Activated B cell treated with CpG ODN at 0.5 μM for 24 hours (primary cell): ENCODE measurements around the gene SFPQ. TPM values are rescaled to one million over a fixed set of nuclear protein-coding genes. Genes with fewer than 3 reads are reported as not detected.

Source experiments
- ATAC-seq: fragments of 200-7000 bp; cut with Tn5 transposase; one replicate; pipeline ENCODE4 v1.10.0; 2021; ENCODE audit warnings: low read depth, mild to moderate bottlenecking, moderate library complexity
- CTCF ChIA-PET: fragments of 350-600 bp; sonication (Branson Sonifier 250); formaldehyde crosslinking; loops from one replicate; lab custom pipeline; 2021; ENCODE audit warnings: antibody characterized with exemption; lab: Charles Lee
- POLR2A ChIA-PET: fragments of 350-600 bp; sonication (Branson Sonifier 250); formaldehyde crosslinking; loops from one replicate; lab custom pipeline; 2021; ENCODE audit warnings: antibody characterized with exemption; lab: Charles Lee
- DNase-seq: peaks from one replicate; pipeline ENCODE4 v3.0.0; 2022
- H3K27ac Mint-ChIP-seq: one replicate; pipeline ENCODE4 v1.8.0; 2020; ENCODE audit warnings: mixed read lengths
- H3K27me3 Mint-ChIP-seq: one replicate; pipeline ENCODE4 v1.8.0; 2021; ENCODE audit warnings: mixed read lengths
- H3K36me3 Mint-ChIP-seq: one replicate; pipeline ENCODE4 v1.8.0; 2021; ENCODE audit warnings: low read depth, mixed read lengths
- H3K4me1 Mint-ChIP-seq: one replicate; pipeline ENCODE4 v1.8.0; 2021; ENCODE audit warnings: mixed read lengths
- H3K4me3 Mint-ChIP-seq: one replicate; pipeline ENCODE4 v1.8.0; 2020; ENCODE audit warnings: mild to moderate bottlenecking, mixed read lengths
- H3K9me3 Mint-ChIP-seq: one replicate; pipeline ENCODE4 v1.8.0; 2020; ENCODE audit warnings: mixed read lengths
- CTCF ChIP-seq: fragments of 200-600 bp; IDR thresholded peaks from one replicate; pipeline ENCODE4 v1.8.0; 2022; ENCODE audit warnings: antibody characterized with exemption, mild to moderate bottlenecking
- intact Hi-C: fragments of 100-400 bp; cut with micrococcal nuclease; formaldehyde crosslinking; loops from one replicate; pipeline ENCODE4 v1.15.1; 2024
- total RNA-seq: library from RNA; stranded (reverse); gene quantifications from 2 replicates; pipeline ENCODE4 v1.2.3, GENCODE V29; 2022

Gene SFPQ
- total RNA-seq, 1 donor from 2014 or later = 429 TPM

GRCh38 chr1:35187816-35188342, 5.1 kb downstream of the SFPQ start:
- POLR2A ChIA-PET = interaction anchor here (1.1 kb wide), 1 partner anchor 81 kb away, joined by 3 read pairs; the partner anchor contains the start of gene ZMYM4
- TF ChIP-seq CTCF = no peak
- CTCF ChIA-PET = interaction anchor here (2.3 kb wide), 1 partner anchor 14 kb away, joined by 6 read pairs; no protein-coding TSS in a partner anchor
- no peak overlapping the region for H3K4me3 Mint-ChIP-seq
- H3K4me1 Mint-ChIP-seq = peaks cover 62% of the 10 kb centered on the region
- no peaks in the 10 kb centered on the region for H3K27me3 Mint-ChIP-seq
- peak overlapping the region; percentile 2 for H3K27ac Mint-ChIP-seq
- intact Hi-C loops = no loop called here
- peaks cover 91% of the 10 kb centered on the region for H3K36me3 Mint-ChIP-seq
- H3K9me3 Mint-ChIP-seq = no peaks in the 10 kb centered on the region
- ATAC-seq (no peak), DNase-seq (no peak)

GRCh38 chr1:35186239-35186638, 6.7 kb downstream of the SFPQ start:
- Mint-ChIP-seq H3K27ac (no peak overlapping the region), H3K36me3 (peaks cover 100% of the 10 kb centered on the region), H3K9me3 (no peaks in the 10 kb centered on the region), H3K4me1 (peaks cover 68% of the 10 kb centered on the region), H3K4me3 (no peak overlapping the region), H3K27me3 (no peaks in the 10 kb centered on the region)
- intact Hi-C loops = no loop called here
- ATAC-seq (no peak), DNase-seq (no peak)
- ChIA-PET POLR2A (interaction anchor here (0.5 kb wide), 1 partner anchor 39 kb away, joined by 3 read pairs; no protein-coding TSS in a partner anchor), CTCF (no interaction called here)
- no peak for TF ChIP-seq CTCF

DNA sequence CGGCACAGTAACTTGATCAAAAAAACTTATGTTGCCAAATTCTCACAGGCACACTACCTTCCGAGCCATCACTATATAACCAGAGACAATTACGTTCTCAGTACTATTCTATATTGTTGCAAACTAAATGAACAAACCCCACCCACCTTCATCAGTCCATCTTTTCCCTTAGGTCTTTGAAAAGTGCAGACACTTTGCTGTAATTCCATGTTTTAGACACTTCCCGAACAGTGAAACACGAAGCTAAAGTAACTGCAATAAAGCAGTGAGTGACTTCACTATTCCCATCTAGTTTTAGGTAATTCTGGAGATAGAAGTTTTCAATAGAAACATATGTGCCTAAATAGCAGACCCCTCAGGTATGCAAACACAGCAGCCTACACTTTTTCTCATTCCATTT, 7.7 kb downstream of the SFPQ start:
- ATAC-seq (no peak), DNase-seq (no peak)
- ChIA-PET POLR2A (no interaction called here), CTCF (interaction anchor here (0.6 kb wide), 1 partner anchor 332 kb away, joined by 3 read pairs; no protein-coding TSS in a partner anchor)
- Mint-ChIP-seq H3K36me3 (peaks cover 100% of the 10 kb centered on the region), H3K4me3 (no peak overlapping the region), H3K27ac (no peak overlapping the region), H3K27me3 (no peaks in the 10 kb centered on the region), H3K4me1 (peaks cover 63% of the 10 kb centered on the region), H3K9me3 (no peaks in the 10 kb centered on the region)
- intact Hi-C loops = no loop called here
- TF ChIP-seq CTCF = no peak

DNA sequence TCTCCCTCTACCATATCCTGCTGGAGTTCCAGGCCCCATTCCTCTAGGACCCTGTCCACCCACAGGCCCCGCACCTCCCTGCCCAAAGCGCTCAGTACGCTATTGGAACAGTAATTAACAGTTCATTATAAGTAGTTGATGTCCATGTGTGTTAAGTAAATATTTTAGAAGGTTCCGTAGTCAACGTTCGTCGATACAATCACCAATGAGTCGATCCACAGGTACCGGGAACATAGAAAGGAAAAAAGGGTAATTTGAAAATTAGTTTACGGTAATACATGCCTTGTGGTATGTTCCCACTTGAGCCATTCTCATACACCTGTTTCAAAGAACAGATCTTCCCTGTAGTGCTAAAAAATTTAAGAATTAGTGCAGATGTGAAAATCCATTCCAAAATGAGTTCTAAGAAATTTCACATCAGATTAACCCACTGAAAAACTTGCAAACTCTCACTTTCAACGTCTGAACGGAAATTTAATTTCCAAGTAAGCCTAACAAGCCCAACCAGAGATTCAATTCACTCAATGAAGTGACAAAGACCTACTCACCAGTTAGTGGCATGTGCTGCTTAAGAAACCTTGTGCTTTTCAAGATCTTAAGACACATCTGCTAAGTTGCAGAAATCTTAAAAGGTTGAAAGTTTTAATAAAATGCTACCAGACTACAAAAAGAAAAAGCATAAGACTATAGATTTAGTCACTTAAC, 8.3 kb downstream of the SFPQ start:
- ChIA-PET POLR2A (interaction anchor here (2.2 kb wide), 1 partner anchor 8 kb away, joined by 6 read pairs; the partner anchor contains the start of gene SFPQ), CTCF (no interaction called here)
- DNase-seq (no peak), ATAC-seq (no peak)
- Mint-ChIP-seq H3K4me3 (no peak overlapping the region), H3K4me1 (peaks cover 61% of the 10 kb centered on the region), H3K36me3 (peaks cover 100% of the 10 kb centered on the region), H3K9me3 (no peaks in the 10 kb centered on the region), H3K27me3 (no peaks in the 10 kb centered on the region), H3K27ac (no peak overlapping the region)
- no peak for TF ChIP-seq CTCF
- intact Hi-C loops = no loop called here

DNA sequence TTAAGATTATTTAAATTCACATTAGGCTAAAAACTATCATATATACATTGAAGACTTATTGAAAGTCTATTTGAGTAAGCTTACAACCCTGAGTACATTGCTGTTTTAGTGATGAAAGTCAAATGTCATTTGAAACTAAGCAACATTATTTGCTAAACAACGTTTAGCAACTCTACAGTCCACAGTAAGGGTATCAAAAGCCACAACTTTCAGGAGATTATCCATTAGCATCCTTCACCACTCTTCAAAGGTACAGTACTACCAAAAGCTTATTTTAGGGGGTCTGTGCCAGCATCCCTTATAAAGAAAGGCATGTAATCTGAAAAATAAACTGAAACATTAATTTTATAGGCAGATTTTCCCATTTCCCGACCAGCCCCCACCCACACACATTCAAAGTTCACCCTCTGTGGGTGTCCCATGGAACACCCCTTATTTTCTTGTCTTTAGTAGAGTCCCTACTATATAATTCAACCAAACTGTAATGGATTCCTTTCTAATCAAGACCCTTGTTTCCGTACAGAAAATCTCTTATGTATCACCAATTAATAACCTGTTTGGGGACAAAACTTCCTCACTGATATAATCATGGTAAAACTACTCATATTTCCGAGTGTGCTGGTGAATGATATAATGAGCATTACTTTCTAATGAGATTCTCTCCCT, 11.0 kb downstream of the SFPQ start:
- Mint-ChIP-seq H3K4me1 (peaks cover 49% of the 10 kb centered on the region), H3K27me3 (no peaks in the 10 kb centered on the region), H3K9me3 (no peaks in the 10 kb centered on the region), H3K4me3 (no peak overlapping the region), H3K36me3 (peaks cover 99% of the 10 kb centered on the region), H3K27ac (no peak overlapping the region)
- no peak for DNase-seq
- POLR2A ChIA-PET = interaction anchor here (0.6 to 1.4 kb wide), 3 partner anchors 9 to 591 kb away, joined by 4 to 6 read pairs (median 4); partner anchors contain the start of gene SFPQ
- ATAC-seq = no peak
- CTCF ChIA-PET = no interaction called here
- intact Hi-C loops = no loop called here
- no peak for TF ChIP-seq CTCF
